Pons (tissue), 1 donor: ENCODE data around the gene POP4.
"Not testable (repeated sequence)": the region's sequence is repeated elsewhere in the genome, so short reads cannot be mapped to it uniquely, and the experiment has no call there.

Source experiments
- DNase-seq: peaks from one replicate; pipeline ENCODE4 v3.0.0-alpha.2; 2016; ENCODE audit warnings: low spot score

POP4 gene

GRCh38 chr19:29612121-29612520, 6.0 kb downstream of the POP4 start:
- DNase-seq, result no peak

- no peak for DNase-seq
Observed at GRCh38 chr19:29612801-29613595, 6.9 kb downstream of the POP4 start.

- no peak for DNase-seq
Observed at GRCh38 chr19:29614046-29614445, 8.0 kb downstream of the POP4 start.

GRCh38 chr19:29614780-29615179, 8.7 kb downstream of the POP4 start:
- DNase-seq, result no peak

GRCh38 chr19:29615891-29616425, 9.9 kb downstream of the POP4 start:
- DNase-seq, result no peak

- no peak for DNase-seq
Observed at GRCh38 chr19:29616541-29616940, 10.5 kb downstream of the POP4 start.

GRCh38 chr19:29617366-29618266, 11.5 kb downstream of the POP4 start:
- DNase-seq, result no peak

- no peak for DNase-seq
Observed at GRCh38 chr19:29618434-29618833, 12.4 kb downstream of the POP4 start.

- DNase-seq, result no peak
Observed at GRCh38 chr19:29618871-29619270, 12.8 kb downstream of the POP4 start.

- DNase-seq, result no peak
Observed at GRCh38 chr19:29620931-29621351, 14.9 kb downstream of the POP4 start.

- DNase-seq, result no peak
Observed at GRCh38 chr19:29622166-29623070, 16.3 kb downstream of the POP4 start.

- DNase-seq, result no peak
Observed at GRCh38 chr19:29623726-29624488, 17.8 kb downstream of the POP4 start.

- DNase-seq, result no peak
Observed at GRCh38 chr19:29624489-29625185, 18.6 kb downstream of the POP4 start.

GRCh38 chr19:29625186-29625651, 19.1 kb downstream of the POP4 start:
- no peak for DNase-seq

GRCh38 chr19:29626386-29626785, 20.3 kb downstream of the POP4 start:
- no peak for DNase-seq

- not testable (repeated sequence) for DNase-seq
Observed at GRCh38 chr19:29626832-29627231, 20.7 kb downstream of the POP4 start.

GRCh38 chr19:29628661-29629385, 22.7 kb downstream of the POP4 start:
- no peak for DNase-seq

GRCh38 chr19:29629836-29630534, 23.9 kb downstream of the POP4 start:
- DNase-seq, result no peak

GRCh38 chr19:29630655-29631054, 24.6 kb downstream of the POP4 start:
- DNase-seq, result no peak
